SKM-1 treated with dmso at 0.1 percent for 144 hours (cell line): ENCODE data around the gene AKAP7.

Source experiments
- DNase-seq: peaks from one replicate; lab custom pipeline; 2025; ENCODE audit not compliant: unreplicated experiment; lab: John Stamatoyannopoulos, UW

The AKAP7 gene

GRCh38 chr6:131199568-131200272, 64.5 kb downstream of the AKAP7 start:
- DNase-seq, result peak; percentile 93

GRCh38 chr6:131205481-131206244, 70.4 kb downstream of the AKAP7 start:
- DNase-seq, result no peak

GRCh38 chr6:131206463-131207251, 71.4 kb downstream of the AKAP7 start:
- DNase-seq, result no peak

GRCh38 chr6:131208787-131209186, 73.5 kb downstream of the AKAP7 start:
- no peak for DNase-seq

- no peak for DNase-seq
Measured at GRCh38 chr6:131210469-131210868, 75.2 kb downstream of the AKAP7 start.

- DNase-seq, result no peak
Measured at GRCh38 chr6:131212024-131212423, 76.8 kb downstream of the AKAP7 start.

GRCh38 chr6:131212913-131213312, 77.6 kb downstream of the AKAP7 start:
- DNase-seq, result no peak

- DNase-seq, result no peak
Measured at GRCh38 chr6:131213501-131213990, 78.3 kb downstream of the AKAP7 start.

- no peak for DNase-seq
Measured at GRCh38 chr6:131215219-131215618, 80.0 kb downstream of the AKAP7 start.

- DNase-seq, result no peak
Measured at GRCh38 chr6:131216246-131216645, 81.0 kb downstream of the AKAP7 start.

GRCh38 chr6:131222773-131223172, 87.5 kb downstream of the AKAP7 start:
- DNase-seq, result no peak

- no peak for DNase-seq
Measured at GRCh38 chr6:131223416-131223815, 88.1 kb downstream of the AKAP7 start.

GRCh38 chr6:131225127-131225526, 89.9 kb downstream of the AKAP7 start:
- no peak for DNase-seq

- DNase-seq, result no peak
Measured at GRCh38 chr6:131225959-131226358, 90.7 kb downstream of the AKAP7 start.

GRCh38 chr6:131226459-131227157, 91.3 kb downstream of the AKAP7 start:
- no peak for DNase-seq

GRCh38 chr6:131227158-131227543, 91.9 kb downstream of the AKAP7 start:
- no peak for DNase-seq

GRCh38 chr6:131231103-131231502, 95.8 kb downstream of the AKAP7 start:
- no peak for DNase-seq

GRCh38 chr6:131231891-131232290, 96.6 kb downstream of the AKAP7 start:
- no peak for DNase-seq

GRCh38 chr6:131244942-131245341, 109.7 kb downstream of the AKAP7 start:
- DNase-seq, result no peak

GRCh38 chr6:131250122-131250521, 114.9 kb downstream of the AKAP7 start:
- peak; percentile 83 for DNase-seq

GRCh38 chr6:131250936-131251335, 115.7 kb downstream of the AKAP7 start:
- DNase-seq, result no peak
